SIG-M5 (cell line): ENCODE data around the gene TCTN1.
A peak's percentile ranks its signal among the peaks of the same experiment; 100 is the strongest.
"Not testable (repeated sequence)": the region's sequence is repeated elsewhere in the genome, so short reads cannot be mapped to it uniquely, and the experiment has no call there.

Source experiments
- DNase-seq: peaks from one replicate; lab custom pipeline; 2025; lab: John Stamatoyannopoulos, UW

The TCTN1 gene

GRCh38 chr12:110613771-110614684 lies at the start of gene TCTN1:
TSS of gene TCTN1 (plus strand) at chr12:110614129. CDS start at chr12:110614183, 54 bp downstream.
- peak; percentile 81 for DNase-seq

- DNase-seq: no peak
These were observed 49.4 kb upstream of the TCTN1 start for GRCh38 chr12:110564471-110564991.

DNA sequence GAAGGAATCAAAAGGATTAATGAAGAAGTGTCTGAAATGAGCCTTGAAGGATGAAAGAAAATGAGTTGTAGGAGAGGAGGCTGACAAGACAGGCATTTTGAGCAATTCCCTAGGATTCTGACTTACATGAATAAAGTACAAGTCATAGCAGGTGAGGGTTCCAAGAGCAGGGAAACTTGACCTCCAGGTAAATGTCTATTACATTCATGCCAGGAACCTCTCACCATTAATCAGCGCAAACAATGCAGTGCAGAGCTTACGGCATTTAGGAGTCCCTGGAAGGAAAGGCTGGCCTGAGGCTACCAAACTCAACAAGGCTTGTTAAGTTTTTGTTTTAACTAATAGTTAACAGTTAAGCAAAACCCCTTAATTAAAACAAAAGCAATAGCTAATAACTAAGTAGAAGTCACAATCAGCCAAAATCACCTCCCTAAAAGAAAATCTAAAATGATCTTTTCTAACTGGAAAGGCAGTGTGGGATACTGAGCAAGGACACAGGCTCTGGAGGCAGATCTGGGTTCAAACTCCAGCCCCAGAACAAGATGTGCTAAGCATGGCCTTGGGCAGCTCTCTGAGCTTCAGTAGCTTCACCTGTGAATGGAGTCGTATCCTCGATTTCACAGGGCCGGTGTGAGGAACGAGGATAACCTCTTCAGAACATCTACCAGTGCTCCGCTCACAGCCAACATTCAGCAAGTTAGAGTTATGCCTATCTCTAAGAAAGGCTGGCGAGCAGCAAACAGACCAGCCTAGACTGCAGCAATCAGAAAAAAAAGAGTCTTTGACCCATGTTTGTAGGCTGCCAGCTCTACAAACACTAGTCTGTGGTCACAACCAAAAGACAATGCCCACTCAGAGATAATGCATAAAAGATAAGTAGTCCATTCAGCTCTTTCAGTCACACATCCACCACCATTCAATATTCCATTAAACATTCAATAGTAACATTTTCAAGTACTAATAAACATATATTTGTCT lies 47.7 kb upstream of the TCTN1 start:
- DNase-seq: no peak

DNA sequence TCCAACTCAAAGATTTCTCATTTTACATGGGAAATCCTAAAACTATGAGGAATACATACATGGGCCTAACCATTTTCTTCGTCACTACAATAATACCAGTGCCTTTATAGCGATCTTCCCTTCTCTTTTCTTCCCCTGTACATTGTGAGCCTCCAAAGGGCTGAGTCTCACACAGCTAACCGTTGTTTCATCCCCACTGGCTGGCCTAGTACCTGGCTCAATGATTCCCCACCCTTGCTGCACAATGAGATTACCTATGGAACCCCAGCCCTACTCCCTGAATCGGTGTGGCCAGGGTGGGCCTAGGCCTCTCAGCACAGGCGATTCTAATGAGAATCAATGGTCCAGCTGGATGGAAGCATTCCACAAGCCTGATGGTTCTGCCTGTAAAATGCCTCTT lies 46.9 kb upstream of the TCTN1 start:
- DNase-seq: no peak

- DNase-seq: no peak
These were observed 45.2 kb upstream of the TCTN1 start for GRCh38 chr12:110568752-110569151.

DNA sequence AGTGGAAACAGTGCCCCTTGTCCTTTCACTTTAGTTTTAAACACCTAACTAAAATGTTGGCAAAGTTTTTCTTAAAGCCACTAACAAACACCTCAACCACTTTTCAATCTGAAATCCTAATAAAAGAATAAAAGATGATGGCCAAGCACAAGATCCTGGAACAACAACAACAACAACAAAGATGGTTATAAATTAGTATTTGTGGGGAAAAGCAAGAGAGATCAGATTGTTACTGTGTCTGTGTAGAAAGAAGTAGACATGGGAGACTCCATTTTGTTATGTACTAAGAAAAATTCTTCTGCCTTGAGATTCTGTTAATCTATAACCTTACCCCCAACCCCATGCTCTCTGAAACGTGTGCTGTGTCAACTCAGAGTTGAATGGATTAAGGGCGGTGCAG lies 44.1 kb upstream of the TCTN1 start:
- not testable (repeated sequence) for DNase-seq

GRCh38 chr12:110570798-110571197 lies 43.1 kb upstream of the TCTN1 start:
- not testable (repeated sequence) for DNase-seq

GRCh38 chr12:110574044-110574443 lies 39.9 kb upstream of the TCTN1 start:
- no peak for DNase-seq

DNA sequence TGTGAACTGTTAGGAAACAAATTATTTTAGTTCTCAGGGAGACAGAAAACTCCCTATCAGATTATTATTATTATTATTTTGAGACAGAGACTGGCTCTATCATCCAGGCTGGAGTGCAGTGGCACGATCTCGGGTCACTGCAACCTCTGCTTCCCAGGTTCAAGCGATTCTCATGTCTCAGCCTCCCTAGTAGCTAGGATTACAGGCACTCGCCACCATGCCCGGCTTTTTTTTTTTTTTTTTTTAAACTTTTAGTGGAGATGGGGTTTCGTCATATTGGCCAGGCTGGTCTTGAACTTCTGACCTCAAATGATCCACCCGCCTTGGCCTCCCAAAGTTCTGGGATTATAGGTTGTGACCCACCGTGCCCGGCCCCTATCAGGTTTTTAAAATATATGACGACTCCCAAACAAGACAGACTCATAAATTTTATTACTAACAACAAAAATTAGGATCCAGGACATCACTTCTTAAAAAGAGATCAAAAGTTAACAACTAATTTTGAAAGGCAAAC lies 39.2 kb upstream of the TCTN1 start:
- not testable (repeated sequence) for DNase-seq

DNA sequence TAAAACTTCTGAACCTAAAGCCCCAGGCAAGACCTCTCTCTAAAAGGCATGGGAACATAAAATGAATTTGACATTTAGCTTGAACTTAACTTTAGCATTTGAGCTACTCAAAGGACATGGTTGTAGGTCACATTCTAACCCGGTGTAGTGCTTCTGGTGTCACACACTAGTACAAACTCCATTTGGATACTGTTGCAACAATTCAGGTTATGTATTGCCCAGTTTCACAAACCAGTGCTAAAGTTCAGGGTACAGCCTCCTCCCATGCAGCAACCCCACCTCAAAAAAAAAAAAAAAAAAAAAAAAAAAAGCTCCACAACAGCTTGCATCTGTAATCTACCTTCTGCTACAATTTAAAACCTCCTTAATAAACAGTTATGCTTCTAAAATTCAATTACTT lies 38.6 kb upstream of the TCTN1 start:
- DNase-seq: no peak

GRCh38 chr12:110576504-110576903 lies 37.4 kb upstream of the TCTN1 start:
- DNase-seq: no peak

GRCh38 chr12:110577864-110578693 lies 35.9 kb upstream of the TCTN1 start:
- peak; percentile 67 for DNase-seq

DNA sequence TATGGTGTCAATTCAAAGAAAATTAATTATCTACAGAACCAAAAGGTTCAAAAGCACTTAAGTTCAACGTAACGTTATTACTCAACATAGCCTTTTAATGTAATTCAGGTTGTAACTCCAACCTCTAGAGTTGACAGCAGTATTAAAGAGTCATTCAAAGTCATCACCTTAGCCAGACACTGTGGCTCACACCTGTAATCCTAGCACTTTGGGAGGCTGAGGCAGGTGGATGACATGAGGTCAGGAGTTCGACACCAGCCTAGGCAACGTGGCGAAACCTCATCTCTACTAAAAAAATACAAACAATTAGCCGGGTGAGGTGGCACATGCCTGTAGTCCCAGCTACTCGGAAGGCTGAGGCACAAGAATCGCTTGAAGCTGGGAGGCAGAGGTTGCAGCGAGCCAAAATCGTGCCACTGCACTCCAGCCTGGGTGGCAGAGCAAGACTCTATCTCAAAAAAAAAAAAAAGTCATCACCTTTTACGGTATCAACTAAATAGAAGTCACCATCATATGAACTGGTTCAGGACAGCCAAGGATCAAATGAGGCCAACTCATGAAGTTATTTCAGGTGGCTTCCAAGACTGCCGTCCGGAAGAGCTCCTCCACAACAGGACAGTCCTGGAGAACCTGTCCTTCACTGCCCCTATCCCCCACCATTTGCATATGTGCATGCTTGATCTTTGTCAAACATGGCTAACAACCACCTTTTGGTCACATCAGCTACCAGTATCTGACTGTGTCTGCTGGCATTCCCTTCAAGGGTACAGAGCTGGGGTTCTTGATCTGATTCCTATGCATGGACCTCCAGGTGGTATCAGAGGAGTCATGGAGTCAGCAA lies 35.0 kb upstream of the TCTN1 start:
- no peak for DNase-seq

- no peak for DNase-seq
These were observed 34.2 kb upstream of the TCTN1 start for GRCh38 chr12:110579535-110580253.

DNA sequence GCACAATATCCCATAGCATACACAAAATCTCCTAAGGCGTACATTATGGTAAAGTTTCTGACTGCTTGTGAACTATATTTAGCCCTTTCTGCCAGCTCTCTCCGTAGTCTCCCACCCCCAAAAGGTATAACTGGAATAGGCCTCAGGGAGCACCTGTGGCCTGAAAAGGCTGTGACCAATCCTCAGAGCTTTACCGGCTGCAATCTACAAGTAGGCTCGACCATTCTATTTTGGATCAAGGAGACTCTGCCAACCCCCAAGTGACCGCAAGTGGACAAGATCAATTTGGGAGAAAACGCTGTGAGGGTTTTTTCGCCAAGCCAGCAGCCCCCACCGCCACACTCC lies 32.0 kb upstream of the TCTN1 start:
- no peak for DNase-seq

DNA sequence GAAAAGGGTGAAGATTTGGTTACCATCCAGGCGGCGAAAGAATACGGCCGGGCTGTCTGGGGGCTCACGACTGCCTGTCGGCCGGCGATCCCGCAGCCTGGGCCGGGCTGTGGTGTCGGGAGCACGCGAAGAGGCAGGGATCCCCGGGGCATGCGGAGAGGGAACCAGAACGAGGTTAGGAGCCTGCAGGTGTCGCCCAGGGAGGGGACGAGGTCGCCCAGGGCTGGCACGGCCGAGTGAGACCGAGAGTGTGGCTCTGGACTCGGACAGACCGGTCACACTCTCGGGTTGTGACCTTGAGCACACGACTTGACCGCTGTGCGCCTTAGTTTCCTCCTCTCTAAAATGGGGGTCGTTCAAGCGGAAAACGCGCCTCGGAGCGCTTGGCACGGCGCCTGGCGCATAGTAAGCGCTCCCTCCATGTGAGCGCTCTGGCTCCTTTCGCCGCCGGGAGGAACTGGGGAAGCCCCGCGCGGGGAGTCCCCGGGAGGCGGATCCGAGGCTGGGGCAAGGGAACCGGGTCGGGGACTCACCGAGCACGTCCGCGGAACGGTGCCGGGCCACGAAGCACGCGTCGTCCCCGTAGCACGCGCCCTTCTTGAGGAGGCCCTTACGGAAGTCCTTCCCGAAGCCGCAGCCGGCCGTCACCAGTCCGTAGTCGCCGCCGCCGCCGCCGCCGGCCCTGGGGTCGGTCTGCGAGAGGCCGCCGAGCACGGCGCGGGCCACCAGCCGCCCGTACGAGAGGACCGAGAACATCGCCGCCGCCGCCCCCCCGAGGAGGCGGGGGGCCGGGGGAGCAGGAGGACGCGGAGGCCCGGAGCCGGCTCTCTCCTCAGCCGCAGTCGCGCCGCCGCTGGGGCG lies 31.4 kb upstream of the TCTN1 start:
- DNase-seq: no peak

GRCh38 chr12:110583137-110584059 lies 30.5 kb upstream of the TCTN1 start, which contains the start of gene PPTC7:
TSS of gene PPTC7 (minus strand) at chr12:110583318. CDS start at chr12:110583031, 287 bp downstream.
- peak; percentile 57 for DNase-seq
